ENCODE measurements around the gene GAS2. TPM values are rescaled to one million over a fixed set of nuclear protein-coding genes. Genes with fewer than 3 reads are reported as not detected.

The GAS2 gene
- 2.6 and 3.5 TPM in 2 replicates for total RNA-seq

DNA sequence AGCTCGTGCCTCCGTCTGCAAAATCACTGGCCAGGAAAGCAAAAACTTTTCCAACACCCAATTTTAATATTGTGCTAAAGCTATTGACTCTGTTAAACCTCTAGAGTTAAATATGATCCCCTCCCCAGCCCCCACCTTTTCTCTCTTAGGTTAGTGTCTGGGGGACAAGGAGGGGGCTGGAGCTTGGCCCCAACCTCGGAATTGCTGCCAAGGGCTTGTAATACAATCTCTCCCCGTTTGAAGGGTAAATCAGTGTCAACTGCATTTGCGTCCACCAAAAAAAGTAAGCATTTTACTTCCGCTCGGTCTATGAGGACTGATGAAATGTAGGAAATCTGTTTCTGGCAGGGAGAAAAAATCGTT, at the start of gene GAS2:
TSS of gene GAS2 (plus strand) at position 287 of the 363 bp plus-strand sequence. CDS start 8,259 bp downstream, outside the sequence.
- Mint-ChIP-seq H3K27me3 (peaks cover 36% of the 10 kb centered on the region), H3K4me3 (no peak within 1 kb of the TSS), H3K36me3 (ENCODE audit: low read depth) (no peaks in the 10 kb centered on the region), H3K9me3 (peaks cover 2% of the 10 kb centered on the region), H3K27ac (no peak within 1 kb of the TSS), H3K4me1 (peaks cover 9% of the 10 kb centered on the region)
- CTCF ChIA-PET = no interaction called here
- POLR2A ChIA-PET = no interaction called here
- TF ChIP-seq, protein P1, sequence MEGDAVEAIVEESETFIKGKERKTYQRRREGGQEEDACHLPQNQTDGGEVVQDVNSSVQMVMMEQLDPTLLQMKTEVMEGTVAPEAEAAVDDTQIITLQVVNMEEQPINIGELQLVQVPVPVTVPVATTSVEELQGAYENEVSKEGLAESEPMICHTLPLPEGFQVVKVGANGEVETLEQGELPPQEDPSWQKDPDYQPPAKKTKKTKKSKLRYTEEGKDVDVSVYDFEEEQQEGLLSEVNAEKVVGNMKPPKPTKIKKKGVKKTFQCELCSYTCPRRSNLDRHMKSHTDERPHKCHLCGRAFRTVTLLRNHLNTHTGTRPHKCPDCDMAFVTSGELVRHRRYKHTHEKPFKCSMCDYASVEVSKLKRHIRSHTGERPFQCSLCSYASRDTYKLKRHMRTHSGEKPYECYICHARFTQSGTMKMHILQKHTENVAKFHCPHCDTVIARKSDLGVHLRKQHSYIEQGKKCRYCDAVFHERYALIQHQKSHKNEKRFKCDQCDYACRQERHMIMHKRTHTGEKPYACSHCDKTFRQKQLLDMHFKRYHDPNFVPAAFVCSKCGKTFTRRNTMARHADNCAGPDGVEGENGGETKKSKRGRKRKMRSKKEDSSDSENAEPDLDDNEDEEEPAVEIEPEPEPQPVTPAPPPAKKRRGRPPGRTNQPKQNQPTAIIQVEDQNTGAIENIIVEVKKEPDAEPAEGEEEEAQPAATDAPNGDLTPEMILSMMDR (IDR thresholded peaks at IDR 0.05) = no peak
- DNase-seq = no peak
- ATAC-seq (ENCODE audit: low read depth) = no peak
- intact Hi-C loops (cut with micrococcal nuclease) = no loop called here

DNA sequence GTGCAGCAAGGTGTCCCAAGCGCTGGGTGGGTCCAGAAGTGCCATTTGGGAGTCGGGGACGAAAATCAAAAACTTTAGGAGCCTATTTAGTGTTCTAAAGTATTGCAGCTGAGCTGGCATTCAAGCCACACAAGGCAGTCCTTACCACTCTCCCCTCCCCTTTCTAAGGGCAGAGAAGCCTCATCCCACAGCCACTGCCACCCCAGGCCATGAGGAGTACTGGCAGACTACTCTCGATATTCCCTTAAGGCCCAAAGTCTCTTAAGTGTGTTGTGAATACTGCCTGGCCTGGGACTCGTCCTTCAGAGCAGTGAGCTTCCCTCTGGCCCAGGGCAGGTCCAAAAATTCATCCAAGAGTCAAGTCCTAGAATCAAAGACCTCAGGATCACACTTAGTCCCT, 48.5 kb upstream of the GAS2 start:
- POLR2A ChIA-PET = no interaction called here
- Mint-ChIP-seq H3K4me1 (peaks cover 17% of the 10 kb centered on the region), H3K27me3 (no peaks in the 10 kb centered on the region), H3K4me3 (no peak overlapping the region), H3K27ac (no peak overlapping the region), H3K9me3 (peaks cover 8% of the 10 kb centered on the region), H3K36me3 (ENCODE audit: low read depth) (peaks cover 23% of the 10 kb centered on the region)
- DNase-seq (no peak), ATAC-seq (ENCODE audit: low read depth) (no peak)
- intact Hi-C loops (cut with micrococcal nuclease) = no loop called here
- CTCF ChIA-PET = no interaction called here
- TF ChIP-seq, protein P1 (IDR thresholded peaks at IDR 0.05) = no peak

DNA sequence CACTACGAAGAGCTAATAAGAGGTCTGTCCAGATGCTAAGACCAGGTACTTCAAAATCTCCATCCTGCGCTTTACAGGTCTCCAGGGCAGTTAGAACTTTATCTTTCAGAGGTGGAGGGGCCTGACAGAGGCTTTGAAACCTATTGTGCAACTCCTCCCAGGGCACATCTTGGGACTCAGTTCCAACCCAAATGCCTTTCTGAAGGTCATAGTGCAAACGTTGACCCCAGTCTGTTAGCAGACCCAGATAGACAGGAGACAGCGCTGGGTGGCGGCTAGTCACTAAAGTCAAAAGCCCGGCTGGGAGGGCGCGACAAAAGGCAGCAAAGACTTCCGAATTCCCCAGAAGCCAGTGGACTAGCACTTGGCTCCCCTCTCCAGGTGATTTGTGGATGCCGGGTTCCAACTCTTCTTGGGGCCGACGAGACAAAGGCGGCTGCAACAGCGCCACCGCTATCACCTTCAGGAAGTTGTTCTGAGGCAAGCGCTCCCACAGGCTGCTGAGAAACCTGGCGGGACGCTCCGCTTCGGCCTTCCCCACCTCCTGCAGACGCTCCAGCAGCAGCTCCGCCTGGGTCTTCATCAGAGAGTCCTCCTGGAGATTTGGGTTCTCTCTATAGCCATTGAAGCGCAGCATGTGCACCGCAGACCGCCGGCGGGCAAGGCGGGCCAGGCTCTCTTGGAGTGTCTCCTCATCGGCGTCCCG, 41.5 kb upstream of the GAS2 start:
- TF ChIP-seq, protein P1 (IDR thresholded peaks at IDR 0.05) = no peak
- ChIA-PET CTCF (interaction anchor here (1.2 kb wide), 1 partner anchor 10 kb away, joined by 3 read pairs; no protein-coding TSS in a partner anchor), POLR2A (interaction anchor here (2.4 kb wide), 1 partner anchor 205 kb away, joined by 15 read pairs; the partner anchor contains the start of gene SVIP)
- Mint-ChIP-seq H3K9me3 (no peaks in the 10 kb centered on the region), H3K27me3 (no peaks in the 10 kb centered on the region), H3K36me3 (ENCODE audit: low read depth) (peaks cover 34% of the 10 kb centered on the region), H3K4me1 (peaks cover 42% of the 10 kb centered on the region), H3K27ac (peak overlapping the region; percentile 99), H3K4me3 (peak overlapping the region; percentile 100)
- peak; percentile 25 for ATAC-seq (ENCODE audit: low read depth)
- intact Hi-C loops (cut with micrococcal nuclease) = loop anchor here (1.0 to 10.0 kb wide), 2 partner anchors 204 to 290 kb away; partner anchors contain the start of genes SLC17A6 and SVIP
- DNase-seq = no peak

DNA sequence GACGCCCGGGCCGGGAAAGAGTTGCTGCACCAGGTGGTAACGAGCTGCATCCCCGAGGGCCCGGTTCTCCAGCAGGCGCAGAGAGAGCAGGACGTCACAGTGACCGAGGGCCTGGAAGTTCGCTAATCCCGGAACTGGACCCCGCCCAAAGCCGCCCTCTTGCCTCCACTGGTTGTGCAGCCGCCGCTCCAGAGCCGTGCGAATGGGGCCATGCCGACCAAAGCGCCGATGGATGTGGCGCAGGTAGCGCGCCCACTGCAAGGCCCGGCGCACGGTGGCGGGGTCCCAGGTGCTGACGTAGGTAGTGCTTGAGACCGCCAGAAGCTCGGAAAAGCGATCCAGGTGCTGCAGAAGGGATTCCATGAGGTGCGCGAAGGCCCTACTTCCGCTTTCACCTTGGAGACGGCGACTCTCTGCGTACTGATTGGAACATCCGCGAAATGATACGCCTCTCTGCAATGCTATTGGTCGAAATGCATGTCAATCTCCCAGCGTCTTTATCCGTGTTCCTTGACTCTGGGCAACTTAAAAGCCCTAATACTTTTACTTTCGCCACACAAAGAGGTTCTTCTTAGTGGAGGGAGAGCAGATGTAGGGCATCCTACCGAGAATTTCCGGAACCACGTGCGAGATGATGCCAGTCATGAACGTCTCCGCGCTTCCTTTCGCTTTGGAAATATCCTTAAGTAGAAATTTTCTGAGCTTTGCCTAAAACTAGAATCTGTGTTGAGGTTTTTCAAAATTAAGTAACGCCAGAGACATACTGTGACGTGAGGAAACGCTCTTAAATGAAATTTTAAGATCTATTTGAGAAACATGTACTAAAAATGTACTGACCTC, 40.7 kb upstream of the GAS2 start, which contains the start of gene FANCF:
TSS of gene FANCF (minus strand) at position 376 of the 840 bp plus-strand sequence. CDS start at position 363, 13 bp downstream.
- ATAC-seq (ENCODE audit: low read depth) (peak; percentile 94), DNase-seq (peak; percentile 78)
- Mint-ChIP-seq H3K27ac (peak within 1 kb of the TSS; percentile 99), H3K9me3 (no peaks in the 10 kb centered on the region), H3K4me1 (peaks cover 42% of the 10 kb centered on the region), H3K36me3 (ENCODE audit: low read depth) (peaks cover 28% of the 10 kb centered on the region), H3K27me3 (no peaks in the 10 kb centered on the region), H3K4me3 (peak within 1 kb of the TSS; percentile 100)
- ChIA-PET POLR2A (interaction anchor here (0.7 to 2.4 kb wide), 2 partner anchors 56 to 204 kb away, joined by 3 to 15 read pairs; partner anchors contain the start of gene SVIP), CTCF (no interaction called here)
- TF ChIP-seq, protein P1 (IDR thresholded peaks at IDR 0.05) = no peak
- intact Hi-C loops (cut with micrococcal nuclease) = loop anchor here (1.0 to 10.0 kb wide), 2 partner anchors 204 to 291 kb away; partner anchors contain the start of genes SLC17A6 and SVIP

Data from activated B cell treated with CpG ODN at 0.5 μM for 24 hours (primary cell).